Measurements from ENCODE around the gene COX19. TPM values are rescaled to one million over a fixed set of nuclear protein-coding genes. Genes with fewer than 3 reads are reported as not detected.

COX19 gene
- total and polyA plus RNA-seq, 2 of the 13 experiments (the other 11 are each of a cell fraction or from before 2014, with no cell fraction given), result 11.5 to 21.7 TPM

DNA sequence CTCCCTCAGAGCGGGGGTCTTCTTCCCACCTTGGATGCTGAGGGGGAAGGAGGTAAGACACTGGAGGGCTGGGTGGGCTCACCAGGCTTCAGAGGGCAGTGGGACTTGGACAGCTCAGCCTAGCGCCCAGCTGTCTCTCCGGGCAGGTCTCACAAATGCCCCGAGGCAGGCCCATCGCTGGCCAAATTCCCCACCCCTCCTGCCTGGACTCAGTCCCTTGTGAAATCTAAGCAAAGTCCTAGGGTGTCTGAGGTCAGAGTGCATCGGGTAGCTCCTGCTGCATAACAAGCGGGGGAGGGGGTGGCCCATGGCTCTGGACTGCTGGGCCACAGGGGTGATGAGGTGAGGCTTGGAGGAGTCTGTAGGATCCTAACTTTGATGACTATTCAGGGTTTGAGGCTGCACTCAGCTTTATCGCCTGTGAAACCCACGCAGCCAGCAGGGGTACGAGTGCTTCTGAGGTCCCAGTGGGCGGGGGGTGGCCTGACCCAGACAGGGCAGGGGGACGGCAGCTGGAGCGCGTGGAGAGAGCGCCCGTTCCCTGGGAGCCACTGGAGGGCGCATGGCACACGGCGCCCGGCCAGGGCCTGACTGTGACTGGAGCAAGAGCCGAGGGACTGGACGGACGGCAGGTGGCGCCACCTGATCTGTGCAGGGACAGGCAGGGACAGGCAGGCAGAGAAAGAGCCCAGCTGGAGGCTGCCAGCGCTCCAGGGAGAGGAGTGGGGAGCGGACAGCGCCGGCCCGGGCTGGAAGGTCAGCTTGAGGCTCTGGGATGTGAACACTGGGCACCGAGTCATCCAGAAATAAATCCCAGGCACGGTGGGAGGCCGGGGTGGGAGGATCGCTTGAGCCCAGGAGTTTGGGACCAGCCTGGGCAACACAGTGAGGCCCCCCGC is 17.6 kb upstream of the COX19 start (continued):
- TF ChIP-seq ZNF180 (CRISPR knock-in tag; IDR thresholded peaks at IDR 0.05; ENCODE audit: borderline replicate concordance, low read depth) (no peak), ZNF331 (CRISPR knock-in tag; IDR thresholded peaks at IDR 0.05) (peak; percentile 93; the same call in 1 of the 2 replicates), NFKB2 (CRISPR knock-in tag; IDR thresholded peaks at IDR 0.05; ENCODE audit: borderline replicate concordance) (peak; percentile 85), BORCS8-MEF2B (CRISPR knock-in tag; IDR thresholded peaks at IDR 0.05) (no peak), ZNF75D (CRISPR knock-in tag; IDR thresholded peaks at IDR 0.05; ENCODE audit: borderline replicate concordance) (no peak), KLF12 (CRISPR knock-in tag; IDR thresholded peaks at IDR 0.05; ENCODE audit: borderline replicate concordance) (0 out of 2 replicates have a peak, but pooled peaks have one; percentile 44), GTF2F1 (IDR thresholded peaks at IDR 0.05; ENCODE audit: low read length) (no peak; the same call in 1 of the 2 replicates), MED8 (CRISPR knock-in tag; IDR thresholded peaks at IDR 0.05; ENCODE audit: insufficient replicate concordance) (peak; percentile 91), ZNF17 (CRISPR knock-in tag; IDR thresholded peaks at IDR 0.05) (no peak), RELA (CRISPR knock-in tag; IDR thresholded peaks at IDR 0.05) (peak; percentile 81; the same call in 1 of the 2 replicates), ZNF788 (CRISPR knock-in tag; IDR thresholded peaks at IDR 0.05; ENCODE audit: borderline replicate concordance) (peak; percentile 99)
- TF ChIP-seq, protein P1, sequence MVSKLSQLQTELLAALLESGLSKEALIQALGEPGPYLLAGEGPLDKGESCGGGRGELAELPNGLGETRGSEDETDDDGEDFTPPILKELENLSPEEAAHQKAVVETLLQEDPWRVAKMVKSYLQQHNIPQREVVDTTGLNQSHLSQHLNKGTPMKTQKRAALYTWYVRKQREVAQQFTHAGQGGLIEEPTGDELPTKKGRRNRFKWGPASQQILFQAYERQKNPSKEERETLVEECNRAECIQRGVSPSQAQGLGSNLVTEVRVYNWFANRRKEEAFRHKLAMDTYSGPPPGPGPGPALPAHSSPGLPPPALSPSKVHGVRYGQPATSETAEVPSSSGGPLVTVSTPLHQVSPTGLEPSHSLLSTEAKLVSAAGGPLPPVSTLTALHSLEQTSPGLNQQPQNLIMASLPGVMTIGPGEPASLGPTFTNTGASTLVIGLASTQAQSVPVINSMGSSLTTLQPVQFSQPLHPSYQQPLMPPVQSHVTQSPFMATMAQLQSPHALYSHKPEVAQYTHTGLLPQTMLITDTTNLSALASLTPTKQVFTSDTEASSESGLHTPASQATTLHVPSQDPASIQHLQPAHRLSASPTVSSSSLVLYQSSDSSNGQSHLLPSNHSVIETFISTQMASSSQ (IDR thresholded peaks at IDR 0.05; ENCODE audit: low read depth), result peak; percentile 39; the same call in 1 of the 2 replicates
- TF ChIP-seq, protein P1 (CRISPR knock-in tag; IDR thresholded peaks at IDR 0.05; ENCODE audit: borderline replicate concordance), result peak; percentile 89
- TF ChIP-seq, protein P2, sequence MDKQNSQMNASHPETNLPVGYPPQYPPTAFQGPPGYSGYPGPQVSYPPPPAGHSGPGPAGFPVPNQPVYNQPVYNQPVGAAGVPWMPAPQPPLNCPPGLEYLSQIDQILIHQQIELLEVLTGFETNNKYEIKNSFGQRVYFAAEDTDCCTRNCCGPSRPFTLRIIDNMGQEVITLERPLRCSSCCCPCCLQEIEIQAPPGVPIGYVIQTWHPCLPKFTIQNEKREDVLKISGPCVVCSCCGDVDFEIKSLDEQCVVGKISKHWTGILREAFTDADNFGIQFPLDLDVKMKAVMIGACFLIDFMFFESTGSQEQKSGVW (CRISPR knock-in tag; IDR thresholded peaks at IDR 0.05; ENCODE audit: borderline replicate concordance), result no peak
- TF ChIP-seq, protein P3, sequence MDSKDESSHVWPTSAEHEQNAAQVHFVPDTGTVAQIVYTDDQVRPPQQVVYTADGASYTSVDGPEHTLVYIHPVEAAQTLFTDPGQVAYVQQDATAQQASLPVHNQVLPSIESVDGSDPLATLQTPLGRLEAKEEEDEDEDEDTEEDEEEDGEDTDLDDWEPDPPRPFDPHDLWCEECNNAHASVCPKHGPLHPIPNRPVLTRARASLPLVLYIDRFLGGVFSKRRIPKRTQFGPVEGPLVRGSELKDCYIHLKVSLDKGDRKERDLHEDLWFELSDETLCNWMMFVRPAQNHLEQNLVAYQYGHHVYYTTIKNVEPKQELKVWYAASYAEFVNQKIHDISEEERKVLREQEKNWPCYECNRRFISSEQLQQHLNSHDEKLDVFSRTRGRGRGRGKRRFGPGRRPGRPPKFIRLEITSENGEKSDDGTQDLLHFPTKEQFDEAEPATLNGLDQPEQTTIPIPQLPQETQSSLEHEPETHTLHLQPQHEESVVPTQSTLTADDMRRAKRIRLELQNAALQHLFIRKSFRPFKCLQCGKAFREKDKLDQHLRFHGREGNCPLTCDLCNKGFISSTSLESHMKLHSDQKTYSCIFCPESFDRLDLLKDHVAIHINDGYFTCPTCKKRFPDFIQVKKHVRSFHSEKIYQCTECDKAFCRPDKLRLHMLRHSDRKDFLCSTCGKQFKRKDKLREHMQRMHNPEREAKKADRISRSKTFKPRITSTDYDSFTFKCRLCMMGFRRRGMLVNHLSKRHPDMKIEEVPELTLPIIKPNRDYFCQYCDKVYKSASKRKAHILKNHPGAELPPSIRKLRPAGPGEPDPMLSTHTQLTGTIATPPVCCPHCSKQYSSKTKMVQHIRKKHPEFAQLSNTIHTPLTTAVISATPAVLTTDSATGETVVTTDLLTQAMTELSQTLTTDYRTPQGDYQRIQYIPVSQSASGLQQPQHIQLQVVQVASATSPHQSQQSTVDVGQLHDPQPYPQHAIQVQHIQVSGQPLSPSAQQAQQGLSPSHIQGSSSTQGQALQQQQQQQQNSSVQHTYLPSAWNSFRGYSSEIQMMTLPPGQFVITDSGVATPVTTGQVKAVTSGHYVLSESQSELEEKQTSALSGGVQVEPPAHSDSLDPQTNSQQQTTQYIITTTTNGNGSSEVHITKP (CRISPR knock-in tag; IDR thresholded peaks at IDR 0.05; ENCODE audit: low read depth), result no peak
